Right forelimb (tissue), 1 donor: ENCODE measurements around the gene RBM45.
"Not testable (repeated sequence)": the region's sequence is repeated elsewhere in the genome, so short reads cannot be mapped to it uniquely, and the experiment has no call there.

Experiments
- DNase-seq: peaks from one replicate; pipeline ENCODE4 v3.0.0-alpha.2; 2018

The RBM45 gene

DNA sequence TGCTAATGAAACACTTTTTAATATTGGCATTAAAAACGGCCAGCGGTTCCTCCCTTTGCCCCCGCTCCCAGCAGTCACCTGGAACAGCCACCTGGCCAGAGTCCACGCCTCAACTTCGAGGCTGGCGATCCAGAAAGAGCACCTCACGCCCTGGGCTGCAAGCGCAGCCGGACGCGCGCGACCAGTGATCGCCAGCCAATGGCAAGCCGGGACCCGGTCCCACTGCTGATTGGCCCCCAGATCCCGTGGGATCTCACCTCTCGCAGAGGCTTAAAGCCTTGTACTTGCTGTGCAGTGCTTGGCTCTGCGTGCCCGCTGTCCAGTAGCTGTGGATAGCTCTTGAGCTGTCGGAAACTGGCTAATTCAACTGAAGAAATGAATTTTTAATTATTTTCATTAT, 4.1 kb upstream of the RBM45 start:
- no peak for DNase-seq

DNA sequence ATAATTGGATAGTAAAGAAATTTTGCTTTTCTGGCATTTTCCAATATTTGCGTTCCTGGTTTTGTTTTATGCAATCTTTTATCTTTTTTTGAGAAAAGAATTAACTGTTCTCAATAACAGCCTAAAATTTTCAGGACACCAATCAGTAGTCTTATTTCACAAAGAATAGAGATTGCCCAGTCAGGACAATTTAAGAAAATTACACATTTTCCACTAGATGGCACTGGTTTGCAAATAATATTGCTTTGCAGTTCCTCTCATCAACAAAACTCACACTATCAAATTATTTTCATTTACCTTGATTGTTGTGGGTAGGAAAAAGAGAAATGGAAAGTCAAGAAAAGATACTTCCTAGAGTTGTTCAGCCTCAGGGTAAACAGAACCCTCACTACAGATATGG, 2.4 kb upstream of the RBM45 start:
- no peak for DNase-seq

DNA sequence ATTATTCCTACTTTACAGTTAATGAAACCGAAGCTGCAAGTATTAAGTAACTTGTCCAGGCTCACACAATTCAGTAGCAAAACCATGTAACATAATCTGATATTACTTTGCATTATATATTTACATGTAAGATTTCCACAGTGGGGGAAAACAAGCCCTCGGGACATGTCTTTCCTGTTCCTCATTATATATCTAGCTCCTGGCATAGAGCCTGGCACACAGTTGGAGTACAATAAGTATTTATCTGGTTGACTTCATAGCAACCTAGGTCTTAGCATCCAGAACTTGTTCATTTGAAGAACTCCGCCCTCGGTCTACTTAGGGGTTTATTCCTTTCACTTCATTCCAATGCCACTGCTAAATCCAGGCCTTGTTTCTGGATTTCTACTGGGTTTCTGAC, 1.6 kb upstream of the RBM45 start:
- no peak for DNase-seq

DNA sequence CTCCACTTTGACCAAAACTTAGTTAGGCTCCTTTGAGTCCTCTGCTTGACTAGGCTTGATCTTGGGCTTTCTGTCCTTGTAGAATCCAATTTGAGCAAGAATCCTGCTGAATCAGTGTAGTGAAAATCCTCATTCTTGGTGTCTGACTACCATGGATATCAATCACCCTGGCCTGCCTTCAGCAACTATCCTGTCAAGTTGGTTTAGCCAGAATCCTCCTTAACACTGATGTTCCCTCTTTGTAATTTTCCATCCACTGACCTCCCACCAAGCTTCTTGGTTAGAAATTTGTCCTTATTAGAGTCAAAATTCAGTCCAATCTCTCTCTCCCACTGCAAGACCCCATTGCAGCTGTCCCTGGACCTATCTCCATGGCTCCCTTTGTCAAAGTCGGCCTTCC, 494 bp upstream of the RBM45 start:
- DNase-seq, result no peak

DNA sequence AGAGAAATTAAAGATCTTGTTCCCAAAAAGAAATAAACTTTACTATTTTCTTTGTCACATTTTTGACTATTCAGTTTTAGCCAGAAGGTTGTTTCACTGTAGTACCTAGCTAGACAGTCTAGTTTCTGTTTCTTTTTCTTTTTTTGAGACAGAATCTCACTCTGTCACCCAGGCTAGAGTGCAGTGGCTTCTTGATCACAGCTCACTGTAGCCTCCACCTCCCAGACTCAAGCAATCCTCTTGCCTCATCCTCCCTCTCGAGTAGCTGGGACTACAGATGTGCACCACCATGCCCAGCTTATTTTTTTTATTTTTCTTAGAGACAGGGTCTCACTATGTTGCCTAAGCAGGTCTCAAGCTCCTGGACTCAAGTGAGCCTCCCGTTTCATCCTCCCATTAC, 2.2 kb downstream of the RBM45 start:
- DNase-seq, result no peak

DNA sequence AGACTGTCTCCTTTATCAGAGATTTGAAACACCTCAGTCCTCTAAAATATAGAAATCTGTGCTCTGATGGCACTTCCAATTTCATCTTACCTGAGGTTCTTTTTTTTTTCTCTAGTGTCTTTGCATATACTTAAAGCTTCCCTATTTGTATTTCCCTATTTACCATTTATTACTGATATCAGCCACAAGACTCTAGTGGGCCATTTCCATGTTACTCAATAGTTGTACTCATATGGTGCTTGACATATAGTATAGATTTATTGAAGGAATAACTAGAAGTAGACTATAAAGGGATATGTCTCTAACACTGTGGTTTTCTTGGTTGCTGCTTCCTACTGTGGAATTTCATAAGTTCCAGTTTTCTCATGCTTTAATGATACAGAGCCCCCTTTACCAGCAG, 3.0 kb downstream of the RBM45 start:
- DNase-seq, result no peak

DNA sequence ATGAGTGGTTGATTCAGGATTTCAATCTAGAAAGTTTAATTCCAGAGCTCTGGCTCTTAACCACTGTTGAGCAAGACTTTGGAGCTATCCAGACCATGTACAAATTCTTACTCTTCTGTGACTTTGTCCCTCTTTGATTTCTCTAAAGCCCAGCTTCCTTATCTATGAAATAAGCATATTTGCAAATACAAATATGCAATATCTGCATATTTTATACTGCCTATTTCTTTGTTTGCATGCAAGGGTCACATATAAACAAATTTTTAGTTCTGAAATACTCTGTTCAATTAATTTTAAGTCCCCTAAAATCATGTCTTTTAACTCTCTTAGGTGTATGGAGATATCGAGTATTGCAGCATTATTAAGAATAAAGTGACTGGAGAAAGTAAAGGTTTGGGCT, 5.5 kb downstream of the RBM45 start:
- no peak for DNase-seq

DNA sequence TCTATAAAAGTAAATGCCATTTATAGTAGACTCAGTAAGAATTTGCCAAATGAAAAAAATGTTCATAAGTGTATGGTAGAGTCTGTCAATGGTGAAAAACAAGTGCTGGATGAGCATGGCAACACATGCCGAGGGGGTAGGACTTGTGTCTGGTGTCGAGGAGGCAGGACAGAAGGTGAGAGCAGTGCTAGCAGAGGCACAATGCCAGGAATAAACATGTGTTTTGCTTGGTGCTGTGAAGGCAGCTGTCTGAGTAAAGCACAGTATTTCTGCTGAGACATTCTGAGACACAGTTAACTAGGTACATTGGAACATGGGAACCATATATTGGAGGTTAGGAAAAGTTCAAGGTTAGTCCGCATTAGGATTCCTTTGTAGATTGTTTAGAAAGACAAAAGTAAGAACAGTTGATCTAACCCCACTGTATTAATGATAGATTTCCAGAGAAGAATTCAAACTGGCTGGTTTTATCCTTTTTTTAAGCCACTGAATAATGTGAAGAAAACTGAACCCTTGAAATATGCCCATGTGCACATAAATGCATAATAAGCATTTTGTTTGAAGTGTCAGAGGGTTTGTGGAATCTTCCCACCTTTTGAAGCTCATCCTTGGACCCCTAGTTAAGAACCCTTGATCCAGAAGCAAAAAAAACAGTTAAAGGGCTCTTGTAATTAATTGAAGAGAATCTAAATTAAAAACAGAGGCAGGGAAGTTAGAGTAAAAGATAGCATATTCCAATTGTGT, 7.1 kb downstream of the RBM45 start:
- no peak for DNase-seq

DNA sequence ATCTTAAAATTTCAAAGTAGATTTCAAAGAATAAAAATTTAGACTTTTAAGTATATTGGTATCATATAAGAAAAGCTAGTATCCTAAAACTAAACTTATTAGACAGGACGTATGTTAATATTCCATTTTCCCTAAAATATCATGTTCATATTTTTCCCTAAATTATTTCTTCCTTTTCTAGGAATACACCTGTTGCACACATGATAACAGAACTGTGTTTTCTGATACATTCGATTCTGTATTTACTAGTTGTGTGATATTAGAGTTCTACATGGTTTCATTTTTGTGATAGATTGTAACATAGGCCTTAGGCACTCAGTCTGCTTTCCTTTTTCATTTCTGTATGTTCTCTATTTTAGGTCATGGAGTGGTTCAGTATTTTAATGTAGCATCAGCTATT, 10.9 kb downstream of the RBM45 start:
- no peak for DNase-seq

DNA sequence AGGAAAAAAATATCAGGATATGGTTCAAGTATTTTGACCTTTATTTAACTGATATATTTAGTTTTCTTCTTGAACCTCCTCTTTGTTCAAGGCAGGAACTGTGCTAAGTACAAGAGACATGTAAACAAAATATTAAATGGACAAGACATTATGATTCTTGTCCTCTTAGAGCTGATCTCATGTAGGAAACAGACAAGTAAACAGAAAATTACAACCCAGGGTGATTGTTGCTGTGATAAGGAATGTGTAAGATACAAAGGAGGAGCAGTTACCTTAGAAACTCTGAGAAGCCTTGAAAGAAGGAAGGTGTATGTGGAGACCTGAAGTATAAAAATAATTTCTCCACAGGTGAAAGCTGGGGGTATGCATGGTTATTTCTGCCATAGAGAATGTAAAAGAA, 12.9 kb downstream of the RBM45 start:
- DNase-seq, result no peak

DNA sequence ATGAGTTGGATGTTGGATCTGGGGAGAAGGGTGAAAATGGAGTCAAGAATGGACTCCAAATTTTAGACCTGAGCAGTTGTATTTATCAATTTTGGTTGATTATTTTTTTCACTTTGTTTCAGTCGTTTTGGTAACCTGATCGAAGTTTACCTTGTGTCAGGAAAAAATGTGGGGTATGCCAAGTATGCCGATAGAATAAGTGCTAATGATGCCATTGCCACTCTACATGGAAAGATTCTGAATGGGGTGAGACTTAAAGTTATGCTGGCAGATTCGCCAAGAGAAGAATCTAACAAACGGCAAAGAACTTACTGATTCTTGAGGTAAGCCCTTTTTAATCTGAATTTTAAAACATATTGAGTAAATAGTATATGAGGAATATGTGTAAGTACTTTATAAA, 13.6 kb downstream of the RBM45 start:
- DNase-seq, result no peak

DNA sequence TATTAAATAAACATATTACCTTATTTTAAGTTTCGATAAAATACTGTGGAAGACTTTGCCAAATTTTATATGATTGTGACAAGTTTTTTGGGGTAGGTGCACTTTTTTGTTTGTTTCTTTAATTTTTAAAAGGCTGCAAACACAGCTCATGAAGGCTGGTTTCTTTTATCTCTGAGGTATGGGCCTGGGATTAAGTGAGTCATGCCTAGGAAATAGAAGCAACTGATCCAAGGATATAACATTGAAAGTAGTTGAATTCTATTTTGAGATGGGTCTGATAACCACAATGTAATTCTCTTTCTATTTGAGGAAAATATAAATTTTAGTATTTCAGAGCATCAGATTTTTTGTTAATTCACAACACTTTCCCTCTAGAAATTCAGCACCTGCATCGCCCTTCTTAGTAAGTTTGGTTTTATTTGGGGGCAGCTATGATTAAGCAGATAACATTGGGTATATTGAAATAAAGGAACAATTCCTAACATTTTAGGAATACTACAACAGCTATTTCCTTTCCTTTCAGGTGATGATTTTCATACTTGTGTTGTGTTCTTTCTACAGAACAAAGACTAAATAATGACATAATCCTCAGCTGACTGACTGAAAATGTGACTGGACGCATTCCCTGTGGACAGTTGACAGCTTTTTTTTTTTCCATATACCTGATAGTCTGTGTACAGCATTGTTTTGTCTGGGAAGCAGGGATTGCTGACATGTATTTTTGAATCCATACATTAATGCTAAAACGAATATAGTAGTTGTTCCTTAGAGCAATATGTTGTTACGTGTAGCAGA, 16.8 kb downstream of the RBM45 start:
- no peak for DNase-seq

DNA sequence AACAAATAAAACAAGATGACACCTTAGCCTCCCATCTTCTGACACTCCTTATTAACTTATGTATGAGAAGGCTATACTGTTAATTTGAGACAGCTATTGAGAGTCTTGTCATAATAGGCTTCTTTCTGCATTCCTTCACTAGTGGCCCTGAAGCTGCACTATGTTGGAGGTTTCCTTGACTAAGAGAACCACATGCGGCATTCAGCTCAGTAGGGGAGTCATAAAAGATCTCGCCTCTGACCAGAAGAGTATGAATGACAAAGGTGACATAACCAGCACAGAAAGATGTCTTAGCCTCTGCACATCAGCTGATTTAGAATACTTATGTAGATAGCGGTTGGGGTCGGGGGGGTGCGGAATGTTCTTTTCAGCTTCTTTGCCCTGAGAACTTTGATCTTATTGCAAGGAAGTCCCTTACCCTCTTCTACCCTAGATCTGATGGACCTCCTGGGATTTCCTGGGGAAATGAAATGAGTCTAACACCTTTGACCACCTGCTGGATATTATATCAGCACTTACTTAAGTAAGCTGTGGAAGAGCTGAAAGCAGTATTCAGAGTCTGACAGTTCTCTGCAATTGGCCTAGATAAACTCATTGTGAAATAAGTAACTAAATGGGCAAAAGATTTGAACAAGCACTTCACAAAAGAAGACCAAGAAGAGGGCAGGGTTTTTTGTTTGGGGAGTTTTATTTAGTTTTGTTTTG, 24.2 kb downstream of the RBM45 start:
- no peak for DNase-seq

DNA sequence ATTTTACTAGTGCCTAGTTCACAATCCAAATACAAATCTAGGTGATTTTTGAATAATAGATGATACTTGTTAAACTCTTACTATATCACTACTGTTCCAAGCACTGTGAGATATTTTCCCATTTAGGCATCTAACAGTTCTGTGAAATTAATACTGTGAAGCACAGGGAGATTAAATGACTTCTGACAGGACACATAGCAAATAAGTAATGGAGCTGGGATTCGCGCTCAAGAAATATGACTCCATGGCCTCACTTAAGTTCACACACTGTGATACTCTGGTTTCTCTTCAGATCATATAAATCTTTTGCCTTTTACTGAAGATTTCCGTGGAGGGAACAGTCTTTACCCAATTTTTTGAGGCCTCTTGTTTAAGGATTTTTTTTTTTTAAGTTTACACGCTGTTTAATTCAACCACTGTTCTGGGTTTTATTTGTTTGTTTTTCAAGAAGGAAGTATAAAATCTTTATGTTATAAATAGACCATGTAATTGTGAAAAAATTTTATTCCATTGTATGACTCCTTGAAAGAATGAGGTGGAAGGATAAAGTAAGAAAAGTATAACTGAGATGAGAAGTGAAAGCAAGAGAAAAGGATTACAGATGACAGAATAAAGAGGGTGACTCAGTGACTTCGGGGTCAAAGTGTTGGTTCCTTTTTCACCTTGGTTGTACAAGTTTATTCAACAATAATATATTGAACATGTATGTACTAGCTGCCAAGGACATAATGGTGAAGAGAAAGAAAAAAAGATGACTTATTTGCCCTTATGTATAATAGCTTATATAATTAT, 30.2 kb downstream of the RBM45 start:
- DNase-seq, result no peak

DNA sequence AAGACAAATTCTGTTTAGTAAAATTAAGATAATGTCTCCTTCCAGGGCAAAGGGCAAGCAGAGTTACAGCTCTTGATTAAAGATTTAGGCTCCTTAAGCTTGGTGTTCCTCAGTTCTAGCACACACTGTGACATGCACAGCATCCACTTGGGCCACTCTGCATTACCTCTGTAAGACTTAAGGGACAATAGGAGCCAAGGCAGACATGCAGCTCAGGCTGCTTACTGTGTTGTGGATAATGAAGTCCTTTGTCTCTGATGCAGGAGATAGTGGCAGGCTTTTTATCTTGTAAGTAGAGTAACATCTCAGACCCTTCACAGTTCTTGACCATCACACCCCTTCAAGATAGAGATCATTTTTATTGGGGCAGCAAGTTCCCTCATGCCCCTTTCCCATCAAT, 31.2 kb downstream of the RBM45 start:
- no peak for DNase-seq

DNA sequence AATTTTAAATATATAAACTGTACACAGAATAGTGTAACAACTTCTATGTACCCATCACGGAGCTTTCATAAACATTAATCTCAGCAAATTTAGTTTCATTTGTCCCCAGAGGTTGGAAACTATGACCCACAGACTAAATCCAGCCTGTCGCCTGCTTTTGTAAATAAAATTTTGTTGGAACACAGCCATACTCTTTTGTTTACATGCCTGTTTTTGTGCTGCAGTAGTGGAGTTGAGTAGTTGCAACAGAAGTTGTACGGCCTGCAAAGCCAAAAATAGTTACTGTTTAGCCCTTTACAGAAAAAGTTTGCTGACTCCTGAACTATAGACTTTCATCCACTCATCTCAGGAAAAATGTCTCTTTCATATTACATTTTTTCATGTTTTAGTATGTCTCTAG, 39.8 kb downstream of the RBM45 start:
- DNase-seq, result no peak

DNA sequence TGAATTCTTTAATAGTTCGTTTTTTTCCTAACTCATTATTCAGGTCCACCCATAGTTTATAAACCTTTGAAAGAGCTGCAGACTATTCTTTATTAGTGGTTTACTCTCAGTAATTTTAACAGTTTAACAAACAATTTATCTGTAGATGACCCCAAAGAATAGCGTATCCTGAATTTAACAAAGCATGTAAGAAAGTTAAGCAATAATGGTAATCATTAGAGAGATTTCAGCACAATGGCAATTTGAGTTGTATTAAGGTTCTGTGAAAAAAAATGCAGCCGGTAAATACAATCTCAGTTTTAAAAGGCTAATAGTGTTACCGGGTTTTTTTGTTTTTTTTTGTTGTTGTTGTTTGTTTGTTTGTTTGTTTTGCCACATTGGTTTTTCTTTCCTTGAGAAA, 40.3 kb downstream of the RBM45 start:
- DNase-seq, result no peak

DNA sequence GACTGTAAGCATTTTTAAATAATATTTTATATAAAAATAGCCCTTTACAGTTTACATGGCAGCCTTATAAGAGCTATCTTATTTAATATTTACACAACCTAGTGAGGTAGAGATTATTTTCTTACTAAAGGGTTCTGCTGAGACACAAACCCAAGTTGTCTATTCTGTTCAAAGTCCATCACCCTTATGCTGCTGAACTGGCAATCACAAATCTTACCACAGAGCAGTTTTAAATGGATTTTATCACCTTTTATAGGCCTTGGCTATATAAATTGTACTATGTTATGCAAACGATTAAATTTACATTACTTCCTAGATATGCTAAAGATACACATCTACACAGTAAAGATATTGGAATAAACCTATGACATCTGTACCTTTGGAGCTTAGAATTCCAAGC, 40.7 kb downstream of the RBM45 start:
- DNase-seq, result no peak

DNA sequence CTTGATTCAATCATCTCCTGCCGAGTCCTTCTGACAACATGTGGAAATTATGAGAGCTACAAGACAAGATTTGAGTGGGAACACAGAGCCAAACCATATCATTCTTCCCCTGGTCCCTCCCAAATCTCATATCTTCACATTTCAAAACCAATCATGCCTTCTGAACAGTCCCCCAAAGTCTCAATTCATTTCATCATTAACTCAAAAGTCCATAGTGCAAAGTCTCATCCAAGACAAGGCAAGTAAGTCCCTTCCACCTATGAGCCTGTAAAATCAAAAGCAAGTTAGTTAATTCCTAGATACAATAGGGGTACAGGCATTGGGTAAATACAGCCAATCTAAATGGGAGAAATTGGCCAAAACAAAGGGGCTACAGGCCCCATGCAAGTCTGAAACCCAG, 41.6 kb downstream of the RBM45 start:
- DNase-seq, result not testable (repeated sequence)

DNA sequence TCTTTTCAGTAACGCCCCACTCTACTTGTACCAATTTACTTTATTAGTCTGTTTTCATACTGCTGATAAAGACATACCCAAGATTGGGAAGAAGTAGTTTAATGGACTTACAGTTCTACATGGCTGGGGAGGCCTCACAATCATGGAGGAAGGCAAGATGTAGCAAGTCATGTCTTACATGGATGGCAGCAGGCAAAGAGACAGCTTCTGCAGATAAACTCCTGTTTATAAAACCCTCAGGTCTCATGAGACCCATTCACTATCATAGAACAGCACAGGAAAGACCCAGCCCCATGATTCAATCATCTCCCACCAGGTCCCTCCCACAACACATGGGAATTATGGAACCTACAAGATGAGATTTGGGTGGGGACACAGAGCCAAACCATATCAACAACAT, 43.3 kb downstream of the RBM45 start:
- DNase-seq, result no peak

DNA sequence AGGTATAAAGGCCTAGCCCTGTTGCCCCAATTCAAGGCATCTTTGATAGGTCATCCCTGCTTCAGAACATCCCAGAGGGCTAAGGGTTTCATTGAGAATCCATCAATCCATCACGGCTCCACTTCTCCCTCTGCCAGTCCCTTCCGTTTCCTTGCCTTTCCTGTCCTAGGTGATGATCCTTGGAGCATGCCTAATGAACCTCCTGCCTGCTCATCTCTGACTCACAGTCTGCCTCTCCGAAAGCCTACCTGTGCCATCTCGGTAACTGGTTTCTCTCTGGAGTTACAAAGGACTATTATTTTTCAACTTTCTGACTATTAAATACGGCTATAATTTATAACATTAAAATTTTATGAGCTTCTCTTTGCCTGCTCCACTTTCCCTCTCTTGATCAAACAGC, 45.3 kb downstream of the RBM45 start:
- no peak for DNase-seq

DNA sequence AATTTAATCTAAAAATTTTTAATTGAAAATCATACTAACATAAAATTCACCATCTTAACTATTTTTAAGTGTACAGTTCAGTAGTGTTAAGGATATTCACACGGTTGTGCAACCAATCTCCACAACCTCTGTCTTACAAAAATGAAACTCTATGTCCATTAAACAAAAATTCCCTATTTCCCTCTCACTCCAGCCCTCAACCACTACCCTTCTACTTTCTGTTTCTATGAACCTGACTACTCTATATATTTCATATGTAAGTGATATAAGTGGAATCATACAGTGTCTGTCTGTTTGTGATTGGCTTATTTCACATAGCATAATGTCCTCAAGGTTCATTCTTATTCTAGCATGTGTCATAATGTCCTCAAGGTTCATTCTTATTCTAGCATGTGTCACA, 47.7 kb downstream of the RBM45 start:
- no peak for DNase-seq

DNA sequence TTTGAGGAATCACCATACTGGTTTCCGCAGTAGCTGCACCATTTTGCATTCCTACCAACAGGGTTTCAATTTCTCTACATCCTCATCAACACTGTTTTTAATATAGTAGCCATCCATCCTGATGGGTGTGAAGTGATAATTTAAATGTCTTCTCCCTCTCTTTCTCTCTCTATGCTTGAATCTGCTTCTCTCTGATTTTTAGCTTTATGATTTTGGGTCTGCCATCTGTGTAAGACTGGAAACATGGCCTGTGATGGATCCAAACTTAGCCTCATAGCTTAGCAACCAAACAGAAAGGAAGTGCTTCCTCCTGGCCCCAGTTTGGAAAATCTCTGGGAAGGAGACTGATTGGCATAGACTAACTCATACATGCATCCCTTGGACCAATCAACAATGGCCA, 48.4 kb downstream of the RBM45 start:
- DNase-seq, result no peak
